ENCODE results near the gene ZNF324. TPM values are rescaled to one million over a fixed set of nuclear protein-coding genes. Genes with fewer than 3 reads are reported as not detected.
A peak's percentile ranks its signal among the peaks of the same experiment; 100 is the strongest.

Gene ZNF324
- total RNA-seq, 1 experiment from 2014 or later, result 10.4 TPM

- Histone ChIP-seq H3K9me2 (replicated peaks; ENCODE audit: insufficient read depth, low read length) (no peaks in the 10 kb centered on the region), H2AFZ (ENCODE audit: low read length) (peak within 1 kb of the TSS; percentile 39; the same call in 1 of the 2 replicates), H4K20me1 (ENCODE audit: insufficient read depth, low read depth, low read length) (no peaks in the 10 kb centered on the region), H3K4me1 (ENCODE audit: low read length) (peaks cover 28% of the 10 kb centered on the region), H3K9ac (ENCODE audit: low read length) (peak within 1 kb of the TSS; percentile 91), H3K79me2 (ENCODE audit: low read length) (peaks cover 9% of the 10 kb centered on the region; the same call in 1 of the 2 replicates), H3K36me3 (ENCODE audit: insufficient read depth, low read length) (0 out of 2 replicates have a peak, but pooled peaks cover 8% of the 10 kb centered on the region), H3K27ac (ENCODE audit: low read length) (peak within 1 kb of the TSS; percentile 82), H3K27me3 (ENCODE audit: low read length) (no peaks in the 10 kb centered on the region), H3K9me3 (ENCODE audit: low read length) (no peaks in the 10 kb centered on the region), H3K4me2 (ENCODE audit: low read depth, low read length, poor library complexity, severe bottlenecking) (peak within 1 kb of the TSS; percentile 92), H3K4me3 (ENCODE audit: low read length) (peak within 1 kb of the TSS; percentile 78)
- DNase-seq, result peak; percentile 100
Measured at GRCh38 chr19:58475714-58476497, 9.0 kb downstream of the ZNF324 start, which contains the start of gene ZNF446. Gene ZNF446 (plus strand): TSS chr19:58476352. CDS start chr19:58477219, 867 bp downstream.

GRCh38 chr19:58476498-58477015, 9.7 kb downstream of the ZNF324 start:
- peak overlapping the region; percentile 82 for H3K27ac ChIP-seq (ENCODE audit: low read length)
- peak; percentile 57 for DNase-seq
- H3K27me3 ChIP-seq (ENCODE audit: low read length), result no peaks in the 10 kb centered on the region
- peak overlapping the region; percentile 91 for H3K9ac ChIP-seq (ENCODE audit: low read length)
- peak overlapping the region; percentile 39; the same call in 1 of the 2 replicates for H2AFZ ChIP-seq (ENCODE audit: low read length)
- H3K79me2 ChIP-seq (ENCODE audit: low read length), result peaks cover 9% of the 10 kb centered on the region; the same call in 1 of the 2 replicates
- H3K36me3 ChIP-seq (ENCODE audit: insufficient read depth, low read length), result 0 out of 2 replicates have a peak, but pooled peaks cover 8% of the 10 kb centered on the region
- H3K4me2 ChIP-seq (ENCODE audit: low read depth, low read length, poor library complexity, severe bottlenecking), result peak overlapping the region; percentile 92
- H3K9me2 ChIP-seq (replicated peaks; ENCODE audit: insufficient read depth, low read length), result no peaks in the 10 kb centered on the region
- H3K4me1 ChIP-seq (ENCODE audit: low read length), result peaks cover 28% of the 10 kb centered on the region
- peak overlapping the region; percentile 78 for H3K4me3 ChIP-seq (ENCODE audit: low read length)
- H4K20me1 ChIP-seq (ENCODE audit: insufficient read depth, low read depth, low read length), result no peaks in the 10 kb centered on the region
- H3K9me3 ChIP-seq (ENCODE audit: low read length), result no peaks in the 10 kb centered on the region

DNA sequence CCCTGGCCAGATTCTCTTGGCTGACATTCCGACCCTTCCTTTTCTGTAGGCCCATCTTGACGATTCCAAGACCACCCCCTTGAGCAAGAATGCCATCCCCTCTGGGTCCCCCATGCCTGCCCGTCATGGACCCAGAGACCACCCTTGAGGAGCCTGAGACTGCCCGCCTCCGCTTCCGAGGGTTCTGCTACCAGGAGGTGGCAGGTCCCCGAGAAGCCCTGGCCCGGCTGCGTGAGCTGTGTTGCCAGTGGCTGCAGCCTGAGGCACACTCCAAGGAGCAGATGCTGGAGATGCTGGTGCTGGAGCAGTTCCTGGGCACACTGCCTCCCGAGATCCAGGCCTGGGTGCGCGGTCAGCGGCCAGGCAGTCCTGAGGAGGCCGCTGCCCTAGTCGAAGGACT, 10.2 kb downstream of the ZNF324 start:
- no peaks in the 10 kb centered on the region for H4K20me1 ChIP-seq (ENCODE audit: insufficient read depth, low read depth, low read length)
- peak overlapping the region; percentile 78 for H3K4me3 ChIP-seq (ENCODE audit: low read length)
- no peaks in the 10 kb centered on the region for H3K9me2 ChIP-seq (replicated peaks; ENCODE audit: insufficient read depth, low read length)
- H3K27ac ChIP-seq (ENCODE audit: low read length), result no peak overlapping the region
- no peaks in the 10 kb centered on the region for H3K27me3 ChIP-seq (ENCODE audit: low read length)
- peak overlapping the region; percentile 92 for H3K4me2 ChIP-seq (ENCODE audit: low read depth, low read length, poor library complexity, severe bottlenecking)
- DNase-seq, result no peak
- H3K9ac ChIP-seq (ENCODE audit: low read length), result peak overlapping the region; percentile 91
- H3K36me3 ChIP-seq (ENCODE audit: insufficient read depth, low read length), result 0 out of 2 replicates have a peak, but pooled peaks cover 8% of the 10 kb centered on the region
- peaks cover 9% of the 10 kb centered on the region; the same call in 1 of the 2 replicates for H3K79me2 ChIP-seq (ENCODE audit: low read length)
- peaks cover 28% of the 10 kb centered on the region for H3K4me1 ChIP-seq (ENCODE audit: low read length)
- H2AFZ ChIP-seq (ENCODE audit: low read length), result no peak overlapping the region
- no peaks in the 10 kb centered on the region for H3K9me3 ChIP-seq (ENCODE audit: low read length)

DNA sequence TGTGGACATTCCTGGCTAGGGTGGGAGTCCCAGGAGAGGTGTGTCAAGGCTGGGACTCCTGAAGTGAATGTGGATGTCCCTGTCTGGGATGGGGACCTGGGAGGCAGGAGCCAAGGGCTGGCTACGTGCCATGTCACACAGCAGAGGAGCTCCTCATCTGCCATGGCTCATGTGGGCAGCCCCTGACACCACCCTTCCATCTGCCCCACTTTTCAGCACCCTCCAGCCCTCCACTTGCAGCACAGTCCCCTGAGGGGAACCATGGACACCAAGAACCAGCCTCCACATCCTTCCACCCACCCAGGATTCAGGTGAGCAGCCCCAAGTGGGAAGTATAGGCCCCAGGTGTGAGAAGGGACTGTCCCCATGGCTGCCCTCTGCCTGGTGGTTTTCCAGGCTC, 11.0 kb downstream of the ZNF324 start:
- Histone ChIP-seq H2AFZ (ENCODE audit: low read length) (no peak overlapping the region), H3K27me3 (ENCODE audit: low read length) (no peaks in the 10 kb centered on the region), H3K9me3 (ENCODE audit: low read length) (no peaks in the 10 kb centered on the region), H3K4me1 (ENCODE audit: low read length) (peaks cover 28% of the 10 kb centered on the region), H3K79me2 (ENCODE audit: low read length) (peaks cover 9% of the 10 kb centered on the region; the same call in 1 of the 2 replicates), H3K4me3 (ENCODE audit: low read length) (no peak overlapping the region), H4K20me1 (ENCODE audit: insufficient read depth, low read depth, low read length) (no peaks in the 10 kb centered on the region), H3K4me2 (ENCODE audit: low read depth, low read length, poor library complexity, severe bottlenecking) (no peak overlapping the region), H3K9ac (ENCODE audit: low read length) (peak overlapping the region; percentile 91; the same call in 1 of the 2 replicates), H3K27ac (ENCODE audit: low read length) (no peak overlapping the region), H3K36me3 (ENCODE audit: insufficient read depth, low read length) (0 out of 2 replicates have a peak, but pooled peaks cover 3% of the 10 kb centered on the region), H3K9me2 (replicated peaks; ENCODE audit: insufficient read depth, low read length) (no peaks in the 10 kb centered on the region)
- DNase-seq, result no peak

DNA sequence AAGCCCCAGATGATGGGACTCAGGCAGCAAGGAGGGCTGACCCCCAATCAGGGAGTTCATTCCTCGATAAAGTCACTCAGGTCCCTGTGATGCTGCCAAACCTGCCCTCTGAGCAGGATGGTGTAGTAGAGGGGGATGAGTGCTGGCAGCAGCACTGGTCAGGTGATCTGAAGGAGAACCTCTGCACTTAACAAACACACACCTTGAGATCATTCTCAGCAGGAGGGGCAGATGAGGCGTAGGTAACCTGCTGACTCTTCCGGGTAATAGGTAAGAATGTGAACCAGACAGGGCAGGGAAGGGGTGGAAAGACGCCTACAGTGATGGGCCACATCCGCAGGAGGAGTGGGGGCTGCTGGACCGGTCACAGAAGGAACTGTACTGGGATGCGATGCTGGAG, 12.4 kb downstream of the ZNF324 start:
- Histone ChIP-seq H3K4me2 (ENCODE audit: low read depth, low read length, poor library complexity, severe bottlenecking) (no peak overlapping the region), H3K9me2 (replicated peaks; ENCODE audit: insufficient read depth, low read length) (no peaks in the 10 kb centered on the region), H3K9me3 (ENCODE audit: low read length) (no peaks in the 10 kb centered on the region), H3K27me3 (ENCODE audit: low read length) (no peaks in the 10 kb centered on the region), H3K36me3 (ENCODE audit: insufficient read depth, low read length) (no peaks in the 10 kb centered on the region), H4K20me1 (ENCODE audit: insufficient read depth, low read depth, low read length) (no peaks in the 10 kb centered on the region), H3K27ac (ENCODE audit: low read length) (no peak overlapping the region), H3K9ac (ENCODE audit: low read length) (no peak overlapping the region), H2AFZ (ENCODE audit: low read length) (no peak overlapping the region), H3K4me3 (ENCODE audit: low read length) (no peak overlapping the region), H3K79me2 (ENCODE audit: low read length) (peaks cover 9% of the 10 kb centered on the region; the same call in 1 of the 2 replicates), H3K4me1 (ENCODE audit: low read length) (peaks cover 27% of the 10 kb centered on the region)
- DNase-seq, result no peak

- Histone ChIP-seq H3K4me3 (ENCODE audit: low read length) (no peak overlapping the region), H3K27ac (ENCODE audit: low read length) (no peak overlapping the region), H3K79me2 (ENCODE audit: low read length) (peaks cover 9% of the 10 kb centered on the region; the same call in 1 of the 2 replicates), H3K4me1 (ENCODE audit: low read length) (peaks cover 21% of the 10 kb centered on the region), H2AFZ (ENCODE audit: low read length) (no peak overlapping the region), H3K36me3 (ENCODE audit: insufficient read depth, low read length) (no peaks in the 10 kb centered on the region), H3K4me2 (ENCODE audit: low read depth, low read length, poor library complexity, severe bottlenecking) (no peak overlapping the region), H3K9ac (ENCODE audit: low read length) (no peak overlapping the region), H4K20me1 (ENCODE audit: insufficient read depth, low read depth, low read length) (no peaks in the 10 kb centered on the region), H3K27me3 (ENCODE audit: low read length) (no peaks in the 10 kb centered on the region), H3K9me3 (ENCODE audit: low read length) (no peaks in the 10 kb centered on the region), H3K9me2 (replicated peaks; ENCODE audit: insufficient read depth, low read length) (no peaks in the 10 kb centered on the region)
- DNase-seq, result no peak
Measured at GRCh38 chr19:58479736-58480480, 13.0 kb downstream of the ZNF324 start.

DNA sequence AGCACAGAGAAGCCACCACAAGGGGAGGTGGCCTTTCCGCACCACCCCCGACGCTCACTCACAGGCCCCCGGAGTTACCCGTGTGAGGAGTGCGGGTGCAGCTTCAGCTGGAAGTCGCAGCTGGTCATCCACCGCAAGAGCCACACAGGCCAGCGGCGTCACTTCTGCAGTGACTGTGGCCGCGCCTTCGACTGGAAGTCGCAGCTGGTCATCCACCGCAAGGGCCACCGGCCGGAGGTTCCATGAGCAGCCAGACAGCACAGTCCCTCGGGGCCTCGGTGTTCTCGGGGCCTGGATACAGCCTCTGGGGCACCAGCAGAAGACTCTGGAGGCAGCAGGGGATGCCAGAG, 13.6 kb downstream of the ZNF324 start:
- Histone ChIP-seq H3K36me3 (ENCODE audit: insufficient read depth, low read length) (no peaks in the 10 kb centered on the region), H3K4me2 (ENCODE audit: low read depth, low read length, poor library complexity, severe bottlenecking) (no peak overlapping the region), H3K27me3 (ENCODE audit: low read length) (no peaks in the 10 kb centered on the region), H3K79me2 (ENCODE audit: low read length) (peaks cover 9% of the 10 kb centered on the region; the same call in 1 of the 2 replicates), H3K9me3 (ENCODE audit: low read length) (no peaks in the 10 kb centered on the region), H3K9ac (ENCODE audit: low read length) (no peak overlapping the region), H3K9me2 (replicated peaks; ENCODE audit: insufficient read depth, low read length) (no peaks in the 10 kb centered on the region), H3K27ac (ENCODE audit: low read length) (no peak overlapping the region), H2AFZ (ENCODE audit: low read length) (no peak overlapping the region), H4K20me1 (ENCODE audit: insufficient read depth, low read depth, low read length) (no peaks in the 10 kb centered on the region), H3K4me3 (ENCODE audit: low read length) (no peak overlapping the region), H3K4me1 (ENCODE audit: low read length) (peaks cover 16% of the 10 kb centered on the region)
- DNase-seq, result no peak

GRCh38 chr19:58480831-58481230, 14.0 kb downstream of the ZNF324 start:
- no peaks in the 10 kb centered on the region for H3K27me3 ChIP-seq (ENCODE audit: low read length)
- no peak for DNase-seq
- H3K9me2 ChIP-seq (replicated peaks; ENCODE audit: insufficient read depth, low read length), result no peaks in the 10 kb centered on the region
- H3K9me3 ChIP-seq (ENCODE audit: low read length), result no peaks in the 10 kb centered on the region
- H3K36me3 ChIP-seq (ENCODE audit: insufficient read depth, low read length), result no peaks in the 10 kb centered on the region
- H3K79me2 ChIP-seq (ENCODE audit: low read length), result peaks cover 9% of the 10 kb centered on the region; the same call in 1 of the 2 replicates
- H3K4me1 ChIP-seq (ENCODE audit: low read length), result peaks cover 15% of the 10 kb centered on the region
- no peak overlapping the region for H3K9ac ChIP-seq (ENCODE audit: low read length)
- no peak overlapping the region for H3K4me2 ChIP-seq (ENCODE audit: low read depth, low read length, poor library complexity, severe bottlenecking)
- no peak overlapping the region for H3K4me3 ChIP-seq (ENCODE audit: low read length)
- no peaks in the 10 kb centered on the region for H4K20me1 ChIP-seq (ENCODE audit: insufficient read depth, low read depth, low read length)
- H2AFZ ChIP-seq (ENCODE audit: low read length), result no peak overlapping the region
- no peak overlapping the region for H3K27ac ChIP-seq (ENCODE audit: low read length)
